HG02970 (cell line): Measurements from ENCODE around the gene DHX30.
"Not testable (repeated sequence)": the region's sequence is repeated elsewhere in the genome, so short reads cannot be mapped to it uniquely, and the experiment has no call there.

Experiments
- ATAC-seq: cut with Tn5 transposase; IDR thresholded peaks from one replicate; pipeline ENCODE4 v1.9.1; 2021; ENCODE audit warnings: mild to moderate bottlenecking, moderate library complexity, moderate number of reproducible peaks; ENCODE audit not compliant: unreplicated experiment, low FRiP score

The DHX30 gene

DNA sequence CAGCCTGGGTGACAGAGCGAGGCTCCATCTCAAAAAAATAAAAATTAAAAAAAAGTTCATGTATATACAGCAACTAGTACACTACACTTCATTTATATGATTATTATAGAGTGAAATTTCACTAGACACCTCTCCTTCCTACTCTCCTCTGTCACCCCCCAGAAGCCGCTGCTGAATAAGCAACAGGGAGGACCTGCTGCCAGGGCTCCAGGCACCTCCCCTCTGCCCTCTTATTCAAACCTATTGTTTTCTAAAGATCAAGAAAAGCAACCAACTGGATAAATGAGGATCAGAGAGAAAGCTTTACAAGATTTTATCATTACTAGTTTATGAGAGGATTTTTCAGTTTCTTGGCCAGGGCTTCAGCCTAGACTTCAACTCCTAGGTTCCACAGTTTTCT is 71.5 kb downstream of the DHX30 start:
- no peak for ATAC-seq

GRCh38 chr3:47874913-47875312 is 72.0 kb downstream of the DHX30 start:
- no peak for ATAC-seq

DNA sequence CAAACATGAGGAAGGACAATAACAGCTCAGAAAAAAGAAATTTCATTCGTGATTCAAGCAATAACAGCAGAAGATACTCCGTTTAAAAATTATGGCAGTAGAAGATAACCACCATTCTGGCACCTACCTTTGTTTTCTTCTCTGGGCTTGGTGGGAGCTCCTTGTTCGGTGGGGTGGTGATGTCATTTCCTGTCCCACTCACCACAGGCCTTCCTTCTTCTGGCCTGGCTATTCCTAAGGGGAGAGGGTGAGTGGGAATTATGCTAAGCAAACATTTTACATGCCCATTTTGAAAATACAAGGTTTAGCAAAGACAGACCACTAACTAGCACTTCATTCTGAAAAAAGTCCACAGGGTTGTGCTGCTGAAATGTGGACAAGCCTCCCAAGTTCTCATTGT is 74.4 kb downstream of the DHX30 start:
- no peak for ATAC-seq

GRCh38 chr3:47877719-47878118 is 74.8 kb downstream of the DHX30 start:
- ATAC-seq: no peak

DNA sequence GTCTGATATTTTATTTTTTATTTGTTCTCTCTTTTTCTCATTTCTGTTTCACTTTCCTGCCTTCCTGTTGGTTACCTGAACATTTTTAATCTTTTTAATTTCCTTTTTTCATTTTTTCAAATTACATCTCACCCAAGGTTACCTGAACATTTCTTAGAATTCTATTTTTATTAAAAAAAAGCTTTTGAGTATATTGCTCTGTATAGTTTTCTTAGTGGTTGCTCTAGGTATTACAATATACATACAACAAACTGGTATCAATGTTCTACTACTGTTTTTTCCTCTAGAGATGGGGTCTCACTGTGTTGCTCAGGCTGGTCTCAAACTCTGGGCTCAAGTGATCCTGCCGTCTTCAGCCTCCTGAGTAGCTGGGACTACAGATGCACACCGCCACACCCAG is 79.4 kb downstream of the DHX30 start:
- ATAC-seq: no peak

- no peak for ATAC-seq
Observed at GRCh38 chr3:47884603-47885002, 81.7 kb downstream of the DHX30 start.

- ATAC-seq: no peak
Observed at GRCh38 chr3:47885168-47885567, 82.2 kb downstream of the DHX30 start.

DNA sequence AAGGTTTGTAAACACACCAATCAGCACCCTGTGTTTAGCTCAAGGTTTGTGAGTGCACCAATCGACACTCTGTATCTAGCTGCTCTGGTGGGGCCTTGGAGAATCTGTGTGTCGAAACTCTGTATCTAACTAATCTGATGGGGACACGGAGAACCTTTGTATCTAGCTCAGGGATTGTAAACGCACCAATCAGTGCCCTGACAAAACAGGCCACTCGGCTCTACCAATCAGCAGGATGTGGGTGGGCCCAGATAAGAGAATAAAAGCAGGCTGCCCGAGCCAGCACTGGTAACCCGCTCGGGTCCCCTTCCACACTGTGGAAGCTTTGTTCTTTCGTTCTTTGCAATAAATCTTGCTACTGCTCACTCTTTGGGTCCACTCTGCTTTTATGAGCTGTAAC is 85.1 kb downstream of the DHX30 start:
- not testable (repeated sequence) for ATAC-seq

DNA sequence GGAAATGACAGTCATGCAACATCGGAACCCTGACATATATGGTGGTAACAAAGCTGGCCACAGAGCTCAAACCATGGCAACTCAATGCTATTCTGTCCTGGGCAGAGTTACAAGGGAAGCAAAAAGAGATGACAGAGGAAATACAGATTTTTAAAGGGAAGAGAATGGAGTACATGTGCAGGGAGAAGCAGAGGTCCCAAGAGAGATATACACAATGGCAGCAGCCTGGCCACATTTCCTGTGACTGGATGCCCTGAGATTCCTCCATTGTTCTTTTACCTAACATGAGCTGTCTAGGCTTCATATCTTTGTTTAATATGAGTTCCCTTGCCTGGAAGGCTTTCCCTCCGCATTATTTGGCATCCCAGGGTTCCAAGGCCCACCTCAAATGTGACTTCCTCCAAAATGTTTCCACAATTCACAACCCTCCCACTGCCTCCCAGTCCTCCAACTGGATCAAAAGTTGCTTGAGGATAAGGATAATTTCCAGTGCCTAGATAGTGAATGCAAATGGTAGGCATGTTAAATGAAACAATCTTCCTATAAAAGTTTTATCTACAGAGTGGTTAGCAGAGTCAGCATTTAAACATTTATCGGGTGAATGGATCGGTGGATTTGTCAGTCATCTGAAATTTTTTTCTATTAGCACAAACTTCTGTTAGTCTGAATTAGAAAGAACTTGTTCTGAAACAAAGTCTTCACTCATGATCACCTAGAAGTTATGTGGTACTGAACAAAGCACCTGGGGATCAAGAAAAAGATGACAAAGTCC is 86.2 kb downstream of the DHX30 start:
- no peak for ATAC-seq

GRCh38 chr3:47890126-47890827 is 87.3 kb downstream of the DHX30 start:
- ATAC-seq: no peak

GRCh38 chr3:47890828-47891612 is 88.1 kb downstream of the DHX30 start:
- no peak for ATAC-seq

GRCh38 chr3:47891613-47892005 is 88.7 kb downstream of the DHX30 start:
- no peak for ATAC-seq

DNA sequence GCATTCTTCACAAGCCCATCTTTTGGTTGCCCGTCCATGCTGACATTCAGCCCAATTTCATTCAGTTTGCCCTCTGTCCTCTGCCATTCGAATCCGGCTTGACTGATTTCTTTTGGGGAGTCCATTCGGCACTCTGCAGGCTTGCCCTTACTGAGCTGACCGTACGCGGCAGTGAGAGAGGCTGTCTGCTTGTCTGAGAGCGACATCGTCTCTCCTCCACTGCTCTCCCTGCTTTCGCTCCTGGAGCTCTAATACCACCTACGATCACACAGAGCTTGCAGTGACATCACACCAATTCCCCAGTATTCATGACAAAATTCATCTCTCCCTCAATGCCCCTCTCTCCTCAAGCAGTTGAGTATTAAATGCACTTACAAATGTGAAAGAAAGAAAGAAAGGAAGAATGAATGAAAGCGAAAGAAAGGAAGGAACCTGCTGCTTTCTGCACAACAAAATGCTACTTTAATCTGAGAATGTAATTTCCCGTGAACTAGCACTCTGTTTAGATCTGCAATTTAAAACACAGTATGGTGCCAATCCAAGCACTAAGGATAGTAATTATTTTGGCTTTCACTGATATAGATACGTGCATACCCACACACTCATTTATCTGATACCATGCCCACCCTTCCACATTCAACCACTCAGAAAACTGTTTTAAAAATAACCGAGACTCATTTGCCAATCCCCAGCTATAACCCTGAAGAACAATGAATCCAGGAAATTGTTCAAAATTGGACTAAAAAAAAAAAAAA is 89.5 kb downstream of the DHX30 start:
- no peak for ATAC-seq

DNA sequence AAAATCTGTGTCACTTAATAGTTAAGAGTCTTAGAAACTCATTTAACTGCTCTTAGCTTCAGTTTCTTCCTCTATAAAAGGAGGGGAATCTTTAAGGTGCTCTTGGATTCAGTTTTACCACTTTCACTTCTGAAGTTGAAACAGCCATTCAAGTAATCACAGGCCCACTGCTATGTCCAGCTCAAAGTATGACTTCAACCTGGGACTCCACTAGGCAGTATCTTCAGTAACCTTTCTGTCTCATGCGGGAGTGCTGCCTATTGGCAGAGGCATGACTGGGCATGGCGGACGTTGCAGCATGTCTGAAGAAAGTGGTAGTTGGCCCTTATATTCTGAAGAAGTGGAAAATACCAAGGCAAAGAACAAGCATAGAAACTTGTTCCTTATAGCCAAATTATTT is 92.3 kb downstream of the DHX30 start:
- no peak for ATAC-seq

GRCh38 chr3:47896736-47897135 is 93.8 kb downstream of the DHX30 start:
- no peak for ATAC-seq

- no peak for ATAC-seq
Observed at GRCh38 chr3:47897954-47898353, 95.0 kb downstream of the DHX30 start.

DNA sequence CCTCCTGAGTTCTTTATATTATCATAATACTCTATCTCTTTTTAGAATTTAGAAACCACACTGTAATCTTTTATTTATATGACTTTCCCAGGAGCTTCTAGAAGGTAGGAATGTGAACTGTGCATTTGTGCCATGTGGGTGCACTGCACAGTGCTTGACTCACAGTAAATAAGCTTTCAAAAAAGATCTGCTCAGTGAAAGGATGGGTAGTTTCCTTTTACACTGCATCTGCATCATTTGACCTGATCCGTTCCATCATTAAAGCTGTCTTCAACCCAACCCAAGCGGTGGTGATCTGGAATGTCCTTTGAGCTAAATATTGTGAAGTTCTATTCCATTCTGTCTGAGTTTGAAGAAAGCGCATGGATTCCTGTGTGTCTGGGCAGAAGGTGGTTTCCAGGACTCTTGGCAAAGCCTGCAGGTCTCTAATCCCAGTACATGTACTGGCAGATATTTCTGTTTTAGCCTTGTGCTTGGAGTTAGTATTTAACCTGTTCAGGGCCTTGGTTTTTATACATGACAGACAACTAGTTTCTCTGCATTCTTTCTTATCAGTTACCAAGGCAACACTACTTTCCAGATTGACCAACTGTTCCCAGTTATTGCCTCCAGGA is 96.7 kb downstream of the DHX30 start:
- ATAC-seq: no peak
